T47D (cell line): ENCODE results near the gene MYO16.

Source experiments
- DNase-seq, 2 experiments: peaks; one replicate each; pipeline versions ENCODE4 v3.0.0 to v3.0.0-alpha.2; 2011 to 2012; ENCODE audit warnings: low read depth in 1 of 2, low spot score in 1 of 2
- JUND ChIP-seq: IDR thresholded peaks from 2 replicates; pipeline ENCODE4 v1.6.1; 2012; ENCODE audit warnings: low read depth
- in situ Hi-C: cut with HindIII; loops from 2 replicates; pipeline ENCODE4 v1.10.0; 2016; ENCODE audit warnings: low sequenced_read_pairs, low pct_unique_long_range_greater_than_20kb

MYO16 gene

DNA sequence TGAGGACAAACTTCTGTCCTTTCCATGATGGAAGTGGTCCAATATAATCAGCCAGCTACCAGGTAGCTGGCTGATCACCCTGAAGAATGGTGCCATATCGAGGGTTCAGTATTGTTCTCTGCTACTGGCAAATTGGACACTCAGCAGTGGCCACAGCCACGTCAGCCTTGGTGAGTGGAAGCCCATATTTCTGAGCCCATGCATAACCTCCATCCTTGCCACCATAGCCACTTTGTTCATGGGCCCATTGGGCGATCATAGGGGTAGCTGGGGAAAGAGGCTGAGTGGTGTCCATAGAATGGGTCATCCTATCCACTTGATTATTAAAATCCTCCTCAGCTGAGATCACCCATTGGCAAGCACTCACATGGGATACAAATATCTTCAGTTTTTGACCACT is 591.2 kb downstream of the MYO16 start:
- DNase-seq: no peak
- in situ Hi-C loops: no loop called here
- no peak for TF ChIP-seq JUND

GRCh38 chr13:109224033-109224432 is 594.6 kb downstream of the MYO16 start:
- in situ Hi-C loops: no loop called here
- TF ChIP-seq JUND: no peak
- DNase-seq: no peak

DNA sequence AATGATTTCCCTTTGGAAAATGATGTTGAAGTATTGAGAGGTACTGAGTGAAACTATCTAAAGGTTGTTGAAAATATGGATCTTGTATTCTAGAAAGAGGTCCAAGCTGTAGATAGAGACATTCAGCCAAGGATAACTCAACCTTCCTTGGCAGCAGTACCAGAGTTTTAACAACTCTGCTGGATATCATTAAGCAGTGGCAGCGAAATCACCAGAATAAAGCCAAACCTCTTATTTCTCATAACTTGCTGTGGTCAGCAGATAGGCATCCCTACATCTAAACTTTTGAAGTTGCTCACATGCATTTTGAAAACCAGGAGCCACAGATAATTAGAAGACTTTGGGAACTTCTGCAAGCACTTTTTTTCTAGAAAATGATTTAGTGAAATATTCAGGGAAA is 597.2 kb downstream of the MYO16 start:
- no peak for TF ChIP-seq JUND
- in situ Hi-C loops: no loop called here
- DNase-seq: no peak

- TF ChIP-seq JUND: no peak
- in situ Hi-C loops: no loop called here
- no peak for DNase-seq
Observed at GRCh38 chr13:109227344-109227940, 598.0 kb downstream of the MYO16 start.

DNA sequence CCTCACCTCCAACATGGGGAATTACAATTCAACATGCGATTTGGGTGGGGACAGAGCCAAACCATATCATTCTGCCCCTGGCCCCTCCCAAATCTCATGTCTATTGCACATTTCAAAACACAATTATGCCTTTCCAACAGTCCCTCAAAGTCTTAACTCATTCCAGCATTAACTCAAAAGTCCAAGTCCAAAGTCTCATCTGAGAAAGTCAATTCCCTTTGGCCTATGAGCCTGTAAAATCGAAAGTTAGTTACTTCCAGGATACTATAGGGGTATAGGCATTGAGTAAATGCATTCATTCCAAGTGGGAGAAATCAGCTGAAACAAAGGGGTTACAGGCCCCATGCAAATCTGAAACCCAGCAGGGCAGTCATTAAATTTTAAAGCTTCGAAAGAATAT is 598.8 kb downstream of the MYO16 start:
- in situ Hi-C loops: no loop called here
- DNase-seq: no peak
- no peak for TF ChIP-seq JUND

GRCh38 chr13:109231888-109232287 is 602.5 kb downstream of the MYO16 start:
- DNase-seq: no peak
- in situ Hi-C loops: no loop called here
- TF ChIP-seq JUND: no peak

GRCh38 chr13:109233293-109233692 is 603.9 kb downstream of the MYO16 start:
- no peak for DNase-seq
- no peak for TF ChIP-seq JUND
- in situ Hi-C loops: no loop called here

DNA sequence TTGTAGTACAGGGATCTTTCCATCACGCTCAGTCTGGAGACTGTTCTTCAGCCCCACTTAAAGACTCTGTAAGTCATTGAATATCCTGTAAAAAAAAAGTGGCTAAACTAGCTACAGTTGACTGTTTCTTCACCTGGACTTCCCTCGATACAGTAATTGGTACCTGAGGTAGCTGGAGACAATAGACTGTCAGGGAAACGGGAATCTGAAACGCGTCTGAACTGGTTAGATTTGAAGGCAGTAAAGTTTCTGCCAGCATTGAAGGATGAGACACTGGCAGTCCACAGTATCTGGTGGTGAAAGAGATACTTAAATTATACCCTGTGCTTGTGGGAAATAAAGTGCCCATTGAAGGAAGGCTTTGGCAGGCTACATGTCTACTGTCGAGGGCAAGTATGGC is 606.5 kb downstream of the MYO16 start:
- no peak for TF ChIP-seq JUND
- in situ Hi-C loops: no loop called here
- no peak for DNase-seq

GRCh38 chr13:109241160-109241559 is 611.7 kb downstream of the MYO16 start:
- no peak for TF ChIP-seq JUND
- DNase-seq: no peak
- in situ Hi-C loops: no loop called here

DNA sequence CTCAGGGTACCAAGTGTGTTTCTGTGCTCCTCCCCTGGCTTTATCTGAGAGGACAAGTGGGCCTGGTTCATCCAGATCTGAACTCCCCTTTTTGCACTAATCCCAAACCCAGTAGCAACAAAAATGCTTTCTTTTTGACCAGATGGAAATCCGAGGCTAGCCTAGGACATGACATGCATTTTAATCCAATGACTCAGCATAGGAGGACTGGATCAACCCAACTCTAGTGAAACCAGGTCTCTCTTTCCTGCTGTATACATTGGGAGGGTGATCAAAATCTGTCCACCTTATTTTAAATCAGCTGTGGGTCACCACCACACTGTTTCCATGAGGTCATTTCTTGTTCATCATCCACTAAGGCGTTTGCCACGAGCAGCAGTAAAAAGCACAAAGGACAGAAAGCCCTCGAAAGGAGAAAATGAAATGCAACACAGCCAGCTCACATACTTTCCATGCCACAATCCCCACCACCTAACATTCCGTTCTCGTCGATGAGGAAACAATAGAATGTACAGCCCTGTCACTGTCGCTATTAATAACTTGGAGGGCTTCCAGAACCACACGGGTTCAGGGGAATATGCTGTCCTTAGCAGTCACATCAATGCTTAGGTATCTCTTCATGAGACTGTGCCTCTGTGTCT is 614.0 kb downstream of the MYO16 start:
- no peak for TF ChIP-seq JUND
- DNase-seq: peak in 1 of 2 experiments; percentile 56
- in situ Hi-C loops: no loop called here

GRCh38 chr13:109244566-109244965 is 615.2 kb downstream of the MYO16 start:
- in situ Hi-C loops: no loop called here
- DNase-seq: no peak
- no peak for TF ChIP-seq JUND

- in situ Hi-C loops: no loop called here
- no peak for DNase-seq
- TF ChIP-seq JUND: no peak
Observed at GRCh38 chr13:109246001-109246400, 616.6 kb downstream of the MYO16 start.

GRCh38 chr13:109249780-109250528 is 620.5 kb downstream of the MYO16 start:
- no peak for TF ChIP-seq JUND
- DNase-seq: no peak
- in situ Hi-C loops: no loop called here
